ENCODE results near the gene ZIC2. TPM values are rescaled to one million over a fixed set of nuclear protein-coding genes. Genes with fewer than 3 reads are reported as not detected.
"Not testable (repeated sequence)": the region's sequence is repeated elsewhere in the genome, so short reads cannot be mapped to it uniquely, and the experiment has no call there.

The ZIC2 gene
- total RNA-seq, 1 donor from 2014 or later = not detected

DNA sequence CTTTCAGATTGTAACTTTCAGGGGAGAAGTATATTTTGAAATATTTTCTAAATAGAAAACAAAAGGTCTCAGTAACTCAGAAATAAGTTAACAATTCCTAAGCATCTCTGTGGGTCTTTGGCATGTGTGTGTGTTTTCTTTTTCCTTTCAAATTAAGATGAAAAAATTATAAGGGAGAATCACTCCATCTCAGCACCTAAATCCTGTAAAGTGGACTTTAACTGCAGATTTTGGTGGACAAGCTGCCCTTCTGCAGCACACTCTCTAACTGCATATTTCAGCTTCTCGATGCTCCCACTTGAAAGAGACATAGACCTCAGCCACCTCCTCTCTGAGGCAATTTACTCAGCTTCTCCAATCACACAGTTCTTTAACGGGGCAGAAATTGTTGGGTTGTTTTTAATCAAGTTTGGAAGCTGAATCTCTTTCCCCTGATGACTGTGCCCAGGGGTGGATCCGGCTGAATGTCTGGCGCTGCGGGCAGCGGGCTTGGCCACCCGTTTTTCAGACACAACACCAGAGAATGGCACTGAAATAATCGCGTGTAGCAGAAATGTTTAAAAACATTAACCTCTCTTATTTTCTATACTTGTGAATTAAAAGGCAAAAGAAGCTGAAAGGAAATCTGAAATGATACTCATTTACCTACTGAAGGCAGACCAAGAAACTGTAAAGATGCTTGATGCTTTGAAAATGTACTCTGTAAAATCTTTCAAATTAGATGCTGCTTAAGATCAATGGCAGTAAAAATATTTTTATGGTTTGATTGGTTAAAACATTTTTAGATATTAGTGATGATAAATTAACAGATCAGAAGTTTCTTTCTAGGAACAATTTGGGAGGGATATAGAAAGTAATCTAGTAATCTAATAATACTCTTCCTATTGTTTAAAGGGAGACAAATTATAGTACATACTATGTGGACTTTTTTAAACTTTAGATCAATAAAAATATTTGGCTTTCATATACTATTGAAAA lies 12.4 kb downstream of the ZIC2 start:
- no peak for ATAC-seq
- no peak for DNase-seq (ENCODE audit: missing footprints)
- intact Hi-C loops (cut with DNase I) = no loop called here

- intact Hi-C loops (cut with DNase I) = no loop called here
- ATAC-seq = no peak
- DNase-seq (ENCODE audit: missing footprints) = no peak
These were observed 13.0 kb downstream of the ZIC2 start for GRCh38 chr13:99994638-99995020.

DNA sequence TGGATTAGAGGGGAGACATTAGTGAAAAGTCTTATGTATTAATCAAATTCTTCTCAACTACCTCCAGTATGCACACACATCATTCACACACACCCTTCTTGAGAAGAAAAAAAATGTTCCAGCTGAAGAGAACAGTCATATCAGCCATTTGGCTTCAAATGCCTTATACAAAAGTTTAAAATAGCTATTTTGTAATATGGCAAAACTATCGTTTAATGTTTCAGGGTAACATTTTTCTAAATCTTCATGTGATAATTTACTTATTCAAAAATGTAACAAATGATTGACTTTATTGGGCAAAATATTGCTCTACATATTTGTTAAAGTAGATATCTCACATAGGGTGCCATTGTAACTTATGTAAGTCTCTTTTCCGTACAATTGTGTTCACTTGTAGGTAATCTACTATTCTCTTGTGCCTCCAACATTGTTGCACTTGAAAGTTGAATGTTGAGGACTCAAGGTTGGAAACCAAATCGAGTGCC lies 13.6 kb downstream of the ZIC2 start:
- DNase-seq (ENCODE audit: missing footprints) = no peak
- ATAC-seq = no peak
- intact Hi-C loops (cut with DNase I) = no loop called here

DNA sequence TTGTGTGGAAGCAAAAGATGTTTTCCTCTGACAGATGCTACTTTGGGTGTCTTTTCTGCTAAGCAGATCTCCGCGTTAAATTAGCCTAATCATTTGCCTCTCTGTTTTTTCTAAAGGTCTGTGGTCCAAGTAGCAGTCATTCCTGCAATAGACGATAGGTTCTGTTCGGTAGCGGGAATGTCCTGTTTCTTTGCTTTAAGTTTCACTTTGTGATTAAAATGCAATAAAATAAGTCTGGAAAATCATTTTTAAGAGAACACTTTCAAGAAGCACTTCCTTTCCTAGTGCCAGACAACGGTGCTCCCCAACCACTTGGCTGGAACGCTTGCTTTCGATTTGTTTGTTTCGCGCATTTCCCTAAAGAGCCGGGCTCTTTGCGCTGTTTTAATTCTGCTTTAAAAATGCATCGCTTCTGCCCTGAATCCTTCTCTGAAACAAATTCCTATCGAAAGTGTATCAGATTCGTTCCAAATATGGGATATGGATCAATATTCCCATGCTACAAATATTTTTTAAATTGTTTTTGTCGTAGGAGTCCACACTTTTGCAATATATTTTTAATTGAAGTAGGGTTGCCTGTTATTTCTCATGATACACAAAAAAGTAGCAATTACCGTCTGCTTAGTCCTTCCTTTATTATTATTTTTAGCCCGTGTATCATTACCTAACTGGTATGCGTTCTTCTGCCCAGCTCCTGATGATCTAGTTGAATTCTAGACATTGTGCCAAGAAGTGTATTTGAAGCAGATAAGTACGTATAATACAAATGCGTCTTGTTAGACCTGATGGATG lies 14.2 kb downstream of the ZIC2 start:
- intact Hi-C loops (cut with DNase I) = no loop called here
- ATAC-seq = no peak
- DNase-seq (ENCODE audit: missing footprints) = no peak

DNA sequence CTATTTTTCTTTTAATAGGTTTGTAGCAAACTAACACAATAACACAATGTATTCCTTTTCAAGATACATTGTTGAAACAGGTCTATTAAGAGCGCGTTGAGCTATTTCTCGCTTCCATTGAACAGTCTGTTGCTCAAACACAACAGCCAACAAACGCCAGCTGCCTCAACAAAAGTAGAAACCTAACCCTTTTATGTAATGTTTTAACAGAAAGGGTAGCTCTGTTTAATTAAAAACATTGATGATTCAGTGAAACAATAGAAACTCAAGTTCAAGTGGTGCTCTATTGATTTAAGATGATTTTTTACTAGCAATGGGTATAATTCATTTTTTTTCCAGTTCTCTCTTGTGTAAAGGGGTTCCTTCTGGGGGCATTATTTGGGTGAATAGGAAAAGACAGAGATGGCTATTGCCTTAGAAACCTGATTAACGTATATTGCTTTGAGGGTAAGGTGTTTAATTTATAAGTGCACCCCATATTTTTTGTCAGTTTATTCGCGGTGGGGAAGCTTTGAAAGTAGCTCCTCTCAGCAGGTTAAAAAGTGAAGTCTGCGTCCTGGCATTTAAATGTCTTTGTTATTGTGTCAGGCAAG lies 14.9 kb downstream of the ZIC2 start:
- DNase-seq (ENCODE audit: missing footprints) (no peak), ATAC-seq (no peak)
- intact Hi-C loops (cut with DNase I) = no loop called here

DNA sequence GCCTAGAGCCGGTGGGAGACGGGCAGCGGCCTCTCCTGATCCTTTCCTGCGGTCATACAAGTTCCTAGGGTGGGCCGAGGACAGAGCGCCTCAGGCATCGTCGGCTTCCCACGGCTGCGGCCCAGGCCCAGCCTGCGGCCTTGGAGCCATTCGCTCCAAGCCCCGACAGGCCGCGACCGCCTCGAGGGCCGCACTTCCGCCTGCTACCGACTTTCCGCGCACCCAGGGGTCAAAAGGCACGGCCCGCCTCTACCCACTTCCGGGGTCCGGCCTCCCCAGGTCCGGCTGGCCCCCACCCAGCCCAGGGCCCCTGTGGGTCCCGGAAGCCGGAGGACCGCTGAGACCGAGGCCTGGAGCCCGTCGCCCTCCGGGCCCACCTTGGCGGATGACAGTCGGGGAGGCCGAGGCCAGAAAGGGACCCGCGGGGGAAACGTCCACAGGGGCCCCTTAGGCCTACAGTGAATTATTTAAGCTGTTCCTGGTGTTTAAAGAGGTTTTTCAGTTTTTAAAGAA lies 16.2 kb downstream of the ZIC2 start:
- no peak for ATAC-seq
- intact Hi-C loops (cut with DNase I) = no loop called here
- DNase-seq (ENCODE audit: missing footprints) = no peak

- ATAC-seq (no peak), DNase-seq (ENCODE audit: missing footprints) (no peak)
These were observed 16.7 kb downstream of the ZIC2 start for GRCh38 chr13:99998261-99998660.

DNA sequence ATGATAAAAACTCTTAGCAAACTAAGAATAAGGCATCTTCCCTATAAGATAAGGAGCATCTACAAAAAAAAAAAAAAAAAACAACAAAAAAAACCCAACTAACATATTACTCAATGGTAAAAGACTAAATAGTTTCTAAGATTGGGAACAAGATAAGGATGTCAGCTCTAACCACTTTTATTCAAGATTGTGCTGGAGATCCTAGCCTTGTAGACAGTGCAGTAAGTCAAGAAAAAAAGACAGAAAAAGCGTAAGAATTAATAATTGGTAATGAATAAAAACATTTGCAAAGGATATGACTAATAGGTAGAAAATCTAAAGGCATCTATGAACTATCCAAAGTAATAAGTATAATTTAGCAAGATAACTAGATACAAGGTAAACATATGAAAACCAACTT lies 33.0 kb downstream of the ZIC2 start:
- DNase-seq (ENCODE audit: missing footprints) (no peak), ATAC-seq (no peak)
- intact Hi-C loops (cut with DNase I) = no loop called here

More at GRCh38 chr13:99998261-99998660, 16.7 kb downstream of the ZIC2 start:
- intact Hi-C loops (cut with DNase I) = no loop called here

DNA sequence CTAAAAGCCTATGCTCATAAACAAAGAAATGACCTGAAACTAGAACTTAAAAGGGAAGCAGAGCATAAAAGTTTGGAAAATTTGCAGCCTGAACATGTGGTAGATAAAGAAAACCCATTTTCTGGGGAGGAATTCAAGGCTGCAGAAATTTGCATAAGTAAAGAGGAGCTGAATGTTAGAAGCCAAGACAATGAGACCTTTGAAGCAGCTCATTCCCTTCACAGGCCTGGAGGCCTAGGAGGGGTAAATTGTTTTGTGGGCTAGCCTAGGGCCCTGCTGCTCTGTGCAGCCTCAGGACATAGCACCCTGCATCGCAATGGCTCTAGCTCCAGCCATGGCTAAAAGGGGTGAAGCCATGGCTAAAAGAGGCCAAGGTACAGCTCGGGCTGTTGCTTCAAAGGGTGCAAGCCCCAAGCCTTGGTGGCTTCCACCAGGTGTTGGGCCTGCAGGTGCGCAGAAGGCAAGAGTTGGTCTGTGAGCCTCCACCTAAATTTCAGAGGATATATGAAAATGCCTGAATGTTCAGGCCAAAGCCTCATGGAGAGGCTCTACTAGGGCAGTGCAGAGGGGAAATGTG lies 38.3 kb downstream of the ZIC2 start:
- intact Hi-C loops (cut with DNase I) = no loop called here
- DNase-seq (ENCODE audit: missing footprints) = no peak
- no peak for ATAC-seq

DNA sequence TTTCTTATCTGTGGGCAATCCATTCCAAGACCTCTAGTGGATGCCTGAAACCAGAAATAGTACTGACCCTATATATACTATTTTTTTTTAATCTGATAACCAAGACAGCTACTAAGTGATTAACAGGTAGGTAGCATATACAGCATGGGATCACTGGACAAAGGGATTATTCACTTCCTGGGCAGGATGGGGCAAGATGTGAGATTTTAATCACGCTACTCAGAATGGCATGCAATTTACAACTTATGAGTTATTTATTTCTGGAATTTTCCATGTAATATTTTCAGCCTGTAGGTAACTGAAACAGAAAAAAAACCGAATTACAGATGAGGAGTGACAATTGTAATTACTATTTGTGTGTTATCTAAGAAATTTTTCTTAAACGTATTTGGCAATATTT lies 41.2 kb downstream of the ZIC2 start:
- intact Hi-C loops (cut with DNase I) = no loop called here
- DNase-seq (ENCODE audit: missing footprints) (no peak), ATAC-seq (no peak)

DNA sequence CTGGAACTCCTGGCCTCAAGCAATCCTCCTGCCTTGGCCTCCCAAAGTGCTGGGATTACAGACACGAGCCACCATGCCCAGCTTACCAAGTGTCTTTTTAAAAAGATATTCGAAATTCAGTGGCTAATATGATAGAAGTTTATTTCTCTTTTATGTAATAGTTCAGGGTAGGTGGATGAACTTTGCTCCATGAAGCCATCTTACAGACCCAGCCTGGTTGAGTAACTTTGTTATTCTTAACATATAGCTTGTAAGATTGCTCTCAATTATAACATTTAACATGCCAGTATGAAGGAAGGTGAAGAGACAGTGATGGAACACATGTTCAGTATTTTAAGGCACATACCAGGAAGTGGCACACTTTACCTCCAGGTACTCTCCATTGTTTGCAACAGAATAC lies 42.4 kb downstream of the ZIC2 start:
- DNase-seq (ENCODE audit: missing footprints) (no peak), ATAC-seq (no peak)
- intact Hi-C loops (cut with DNase I) = no loop called here

- no peak for ATAC-seq
These were observed 48.3 kb downstream of the ZIC2 start for GRCh38 chr13:100029933-100030332.

DNA sequence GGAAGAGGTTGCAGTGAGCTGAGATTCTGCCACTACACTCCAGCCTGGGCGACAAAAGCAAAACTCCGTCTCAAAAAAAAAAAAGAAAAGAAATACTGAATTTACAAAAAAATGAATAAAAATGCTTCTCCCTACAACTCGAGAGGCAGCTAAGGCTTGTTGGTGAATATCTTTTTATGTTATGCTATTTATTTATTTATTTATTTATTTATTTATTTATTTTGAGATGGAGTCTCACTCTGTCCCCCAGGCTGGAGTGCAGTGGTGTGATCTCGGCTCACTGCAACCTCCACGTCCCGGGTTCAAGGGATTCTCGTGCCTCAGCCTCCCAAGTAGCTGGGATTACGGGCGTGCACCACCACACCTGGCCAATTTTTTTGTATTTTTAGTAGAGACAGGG lies 51.1 kb downstream of the ZIC2 start:
- DNase-seq (ENCODE audit: missing footprints); intact Hi-C loops (cut with DNase I); ATAC-seq: not testable (repeated sequence)

More at GRCh38 chr13:100029933-100030332, 48.3 kb downstream of the ZIC2 start:
- intact Hi-C loops (cut with DNase I) = no loop called here
- DNase-seq (ENCODE audit: missing footprints) = no peak

DNA sequence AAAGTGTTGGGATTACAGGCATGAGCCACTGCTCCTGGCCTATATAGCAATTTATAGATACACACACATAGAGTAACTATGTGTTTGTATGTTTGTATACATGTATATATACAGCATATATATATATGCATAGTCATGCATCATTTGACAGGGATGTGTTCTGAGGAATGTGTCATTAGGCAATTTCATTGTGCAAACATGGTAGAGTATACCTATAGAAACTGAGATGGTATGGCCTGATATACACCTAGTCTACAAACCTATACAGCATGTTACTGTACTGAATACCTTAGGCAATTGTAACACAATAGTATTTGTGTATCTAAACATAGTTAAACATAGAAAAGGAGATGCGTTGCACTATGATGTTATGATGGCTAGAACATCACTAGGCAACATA lies 54.4 kb downstream of the ZIC2 start:
- intact Hi-C loops (cut with DNase I) = no loop called here
- DNase-seq (ENCODE audit: missing footprints) (no peak), ATAC-seq (no peak)

Other genes starting within 250 kb of the ZIC2 start
- not detected for gene ZIC5, start 10.0 kb upstream of the ZIC2 start, total RNA-seq
- gene PCCA, start 107.3 kb downstream of the ZIC2 start, total RNA-seq = 64.0 TPM

Data from Right ventricle myocardium inferior (tissue), 1 donor.